KOPT-K1 (cell line): ENCODE measurements around the gene ZGLP1.

Experiments used
- H3K27ac ChIP-seq: fragments of 200-600 bp; sonication (generic); 2 replicates; pipeline ENCODE4 v1.5.1; 2016; ENCODE audit warnings: antibody characterized with exemption, mild to moderate bottlenecking, low read depth, low read length; ENCODE audit not compliant: poor library complexity, severe bottlenecking
- H3K36me3 ChIP-seq: fragments of 200-600 bp; sonication (generic); 2 replicates; pipeline ENCODE4 v1.5.1; 2017; ENCODE audit warnings: antibody characterized with exemption, mild to moderate bottlenecking, low read length, moderate library complexity; ENCODE audit not compliant: insufficient read depth
- H3K9me3 ChIP-seq: fragments of 200-600 bp; sonication (generic); 2 replicates; pipeline ENCODE4 v1.5.1; 2017; ENCODE audit warnings: antibody characterized with exemption, low read length, mild to moderate bottlenecking; ENCODE audit not compliant: insufficient read depth, poor library complexity, severe bottlenecking

ZGLP1 gene

DNA sequence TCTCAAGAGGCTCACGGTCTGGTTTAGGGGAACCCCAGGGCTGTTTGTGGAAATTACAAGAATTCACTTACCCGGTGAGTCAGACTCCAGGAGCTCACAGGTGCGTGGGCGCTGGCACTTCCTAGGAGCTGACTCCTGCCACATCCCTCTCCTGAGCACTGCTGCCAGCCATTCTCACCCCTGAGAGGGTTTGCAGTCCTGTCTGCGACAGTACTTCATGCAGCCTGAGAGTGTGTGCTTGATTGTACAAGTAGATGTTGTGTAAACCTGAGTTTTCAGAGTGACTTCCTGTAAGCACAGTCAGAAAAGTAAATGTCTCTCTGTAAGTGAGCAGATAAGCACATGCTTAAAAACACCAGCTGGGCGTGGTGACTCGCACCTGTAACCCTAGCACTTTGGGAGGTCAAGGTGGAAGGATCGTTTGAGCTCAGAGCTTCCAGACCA is 49.5 kb downstream of the ZGLP1 start:
- H3K9me3 ChIP-seq, result no peaks in the 10 kb centered on the region
- H3K36me3 ChIP-seq, result peaks cover 48% of the 10 kb centered on the region
- H3K27ac ChIP-seq, result no peak overlapping the region

DNA sequence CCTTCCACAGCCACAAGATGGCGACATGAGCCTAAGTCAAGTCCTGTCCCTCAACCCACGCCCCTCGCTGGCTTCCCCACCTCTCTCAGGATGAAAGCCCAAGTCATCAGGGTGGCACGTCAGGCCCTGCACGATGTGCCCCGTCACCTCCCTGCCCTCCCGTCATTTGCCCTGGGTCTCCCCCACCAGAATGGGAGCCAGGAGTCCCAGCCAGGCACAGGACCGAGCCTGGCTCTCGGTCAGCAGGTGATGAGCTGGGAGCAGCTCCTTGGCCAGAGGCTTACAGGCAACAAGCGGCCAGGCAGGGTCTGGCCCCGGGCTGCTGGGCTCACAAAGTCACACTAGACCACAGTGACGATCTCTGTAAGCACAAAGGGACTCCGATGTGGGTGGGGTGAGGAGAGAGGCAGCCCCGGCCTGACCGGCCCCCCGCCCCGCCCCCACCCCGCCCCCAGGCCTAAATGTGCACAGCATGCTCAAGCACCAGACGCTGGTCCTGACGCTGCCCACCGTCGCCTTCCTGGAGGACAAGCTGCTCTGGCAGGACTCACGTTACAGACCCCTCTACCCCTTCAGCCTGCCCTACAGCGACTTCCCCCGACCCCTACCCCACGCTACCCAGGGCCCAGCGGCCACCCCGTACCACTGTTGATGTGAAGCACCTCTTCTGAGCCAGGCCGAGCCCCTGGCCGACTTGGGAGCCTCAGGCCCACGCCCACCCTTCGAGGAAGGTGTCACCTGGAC is 50.3 kb downstream of the ZGLP1 start:
- Histone ChIP-seq H3K9me3 (no peaks in the 10 kb centered on the region), H3K36me3 (peaks cover 57% of the 10 kb centered on the region)

DNA sequence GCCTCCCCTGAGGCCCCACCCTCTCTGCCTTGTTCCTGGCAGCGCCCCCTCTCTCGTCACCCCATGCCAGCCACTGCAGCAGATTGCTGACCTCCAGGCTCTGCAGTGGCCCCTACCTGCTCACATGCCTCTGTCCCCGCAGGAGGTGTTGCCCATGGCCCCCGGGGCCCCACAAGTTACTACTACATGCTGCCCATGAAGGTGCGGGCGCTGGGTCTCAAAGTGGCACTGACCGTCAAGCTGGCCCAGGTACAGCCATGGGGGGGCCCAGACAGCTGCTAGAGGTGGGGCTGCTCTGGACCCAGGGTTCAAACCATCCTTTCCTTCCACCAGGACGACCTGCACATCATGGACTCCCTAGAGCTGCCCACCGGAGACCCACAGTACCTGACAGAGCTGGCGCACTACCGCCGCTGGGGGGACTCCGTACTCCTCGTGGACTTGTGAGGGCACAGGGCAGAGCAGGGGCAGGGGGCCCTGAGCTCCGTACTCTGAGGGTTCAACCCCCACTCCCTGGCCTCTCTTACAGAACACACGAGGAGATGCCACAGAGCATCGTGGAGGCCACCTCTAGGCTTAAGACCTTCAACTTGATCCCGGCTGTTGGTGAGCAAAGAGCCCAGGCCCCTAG is 51.4 kb downstream of the ZGLP1 start:
- Histone ChIP-seq H3K27ac (no peak overlapping the region), H3K36me3 (peaks cover 66% of the 10 kb centered on the region), H3K9me3 (no peaks in the 10 kb centered on the region)

More for the DNA sequence above, 50.3 kb downstream of the ZGLP1 start:
- no peak overlapping the region for H3K27ac ChIP-seq

DNA sequence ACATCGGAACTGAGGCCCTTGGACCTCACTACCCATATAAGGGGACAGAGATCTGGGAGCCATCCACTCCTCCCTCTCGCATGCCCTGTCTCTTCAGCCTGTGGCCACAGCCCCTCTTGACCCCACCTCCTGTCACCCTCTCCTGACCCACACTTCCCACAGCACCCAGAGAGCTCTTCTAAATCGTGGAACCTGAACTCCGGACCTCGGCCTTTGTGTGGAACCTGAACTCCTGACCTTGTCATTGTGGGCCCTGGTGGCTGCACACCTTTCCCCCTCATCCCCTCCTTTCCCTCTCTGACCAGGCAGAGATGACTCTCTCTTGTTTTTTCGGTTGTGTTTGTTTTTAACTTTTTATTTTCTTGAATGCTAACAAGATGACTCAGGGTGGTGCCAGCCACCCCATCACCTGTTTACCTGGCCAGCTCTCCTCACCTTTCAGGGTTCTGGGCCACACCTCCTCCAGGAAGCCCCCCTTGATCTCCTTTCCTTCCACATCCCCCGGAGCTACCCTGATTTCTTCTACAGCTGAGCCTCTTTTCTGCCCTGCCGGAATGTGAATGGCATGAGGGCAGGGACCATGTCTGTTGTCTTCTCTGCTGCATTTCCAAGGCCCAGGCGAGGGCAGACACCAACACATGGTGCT is 52.5 kb downstream of the ZGLP1 start:
- Histone ChIP-seq H3K27ac (no peak overlapping the region), H3K36me3 (peaks cover 66% of the 10 kb centered on the region), H3K9me3 (no peaks in the 10 kb centered on the region)

DNA sequence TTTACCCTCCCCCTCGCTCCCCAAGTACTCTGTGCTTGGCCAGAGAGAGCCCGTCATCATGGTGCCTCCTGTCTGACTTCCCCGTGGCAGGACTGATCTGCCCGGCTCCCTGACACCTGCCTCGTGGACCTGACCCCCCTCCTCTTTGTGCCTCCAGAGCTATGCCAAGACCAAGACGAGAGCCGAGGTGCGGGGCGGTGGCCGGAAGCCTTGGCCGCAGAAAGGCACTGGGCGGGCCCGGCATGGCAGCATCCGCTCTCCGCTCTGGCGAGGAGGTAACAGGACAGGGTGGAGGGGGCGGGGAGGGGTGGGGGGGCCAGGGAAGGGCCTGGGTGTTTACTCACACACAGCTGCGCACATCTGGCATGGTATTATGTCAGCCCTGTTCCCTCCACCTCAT is 53.1 kb downstream of the ZGLP1 start:
- H3K36me3 ChIP-seq, result peaks cover 66% of the 10 kb centered on the region
- no peaks in the 10 kb centered on the region for H3K9me3 ChIP-seq
- H3K27ac ChIP-seq, result no peak overlapping the region

DNA sequence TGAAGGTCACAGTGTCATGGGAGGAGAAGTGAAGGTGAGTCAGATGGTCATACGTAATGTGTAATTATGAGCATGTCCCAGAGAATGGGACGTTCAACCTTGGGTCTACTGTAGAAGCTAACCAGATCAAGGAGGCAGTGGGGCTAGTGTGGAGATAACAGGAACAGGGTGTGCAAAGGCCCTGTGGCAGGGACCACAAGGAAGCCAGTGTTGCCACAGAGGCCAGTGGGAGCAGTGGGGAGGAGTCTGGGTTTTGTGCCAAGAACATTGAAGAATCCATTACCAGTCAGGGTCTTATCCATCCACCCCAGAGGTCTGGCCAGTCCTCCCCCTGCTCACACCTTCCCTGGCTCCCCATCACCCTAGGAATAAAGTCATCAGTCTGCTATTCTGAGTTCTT is 54.3 kb downstream of the ZGLP1 start:
- H3K36me3 ChIP-seq, result peaks cover 66% of the 10 kb centered on the region
- no peaks in the 10 kb centered on the region for H3K9me3 ChIP-seq
- H3K27ac ChIP-seq, result no peak overlapping the region
